ENCODE data around the gene ZNF446.
A peak's percentile ranks its signal among the peaks of the same experiment; 100 is the strongest.
"Not testable (repeated sequence)": the region's sequence is repeated elsewhere in the genome, so short reads cannot be mapped to it uniquely, and the experiment has no call there.

ZNF446 gene

GRCh38 chr19:58507602-58508223, 31.6 kb downstream of the ZNF446 start:
- not testable (repeated sequence) for DNase-seq

DNA sequence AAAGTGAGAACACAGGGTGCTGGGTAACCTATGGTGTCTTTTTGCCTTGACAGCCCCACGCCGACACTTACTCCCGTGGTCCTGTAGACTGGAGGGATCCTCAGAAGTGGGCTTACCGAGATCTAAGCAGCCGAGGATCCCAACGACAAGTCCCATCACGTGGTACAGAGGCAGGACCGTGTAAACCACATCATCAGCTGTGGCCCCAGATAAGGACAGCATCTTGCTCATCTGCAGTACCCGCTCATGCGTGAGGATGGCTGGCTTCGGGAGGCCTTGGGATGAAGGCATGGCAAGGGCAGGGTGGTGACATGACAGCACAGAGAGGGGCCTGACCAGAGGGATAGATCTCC, 33.6 kb downstream of the ZNF446 start:
- no peak for DNase-seq

DNA sequence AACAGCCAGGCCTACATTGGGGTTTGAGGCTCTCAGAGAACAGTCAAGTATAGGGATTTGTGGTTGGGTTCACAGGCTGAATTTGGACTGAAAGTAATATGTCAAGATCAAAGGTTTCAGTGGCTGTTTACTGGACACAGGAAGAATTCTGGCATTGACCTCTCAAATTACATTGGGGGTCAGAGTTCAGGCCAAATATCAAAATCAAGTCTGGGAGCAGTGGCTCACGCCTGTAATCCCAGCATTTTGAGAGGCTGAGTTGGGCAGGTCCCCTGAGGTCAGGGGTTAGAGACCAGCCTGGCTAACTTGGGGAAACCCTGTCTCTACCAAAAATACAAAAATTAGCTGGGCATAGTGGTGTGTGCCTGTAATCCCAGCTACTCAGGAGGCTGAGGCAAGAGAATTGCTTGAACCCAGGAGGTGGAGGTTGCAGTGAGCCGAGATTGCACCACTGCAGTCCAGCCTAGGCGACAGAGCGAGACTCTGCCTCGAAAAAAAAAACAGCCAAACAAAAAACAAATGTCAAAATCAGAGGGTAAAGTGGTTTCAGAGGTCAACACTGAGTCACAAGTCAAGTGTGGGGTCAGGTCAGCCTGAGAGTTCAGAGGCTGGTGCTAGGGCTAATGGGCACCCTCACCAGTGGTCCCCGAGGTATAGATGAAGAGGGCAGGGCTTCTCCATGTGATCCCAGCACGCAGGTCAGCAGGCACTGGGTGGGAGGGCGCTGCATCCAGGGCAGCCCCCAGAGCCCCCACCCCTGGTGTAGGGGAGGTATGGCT, 34.1 kb downstream of the ZNF446 start:
- DNase-seq: no peak

DNA sequence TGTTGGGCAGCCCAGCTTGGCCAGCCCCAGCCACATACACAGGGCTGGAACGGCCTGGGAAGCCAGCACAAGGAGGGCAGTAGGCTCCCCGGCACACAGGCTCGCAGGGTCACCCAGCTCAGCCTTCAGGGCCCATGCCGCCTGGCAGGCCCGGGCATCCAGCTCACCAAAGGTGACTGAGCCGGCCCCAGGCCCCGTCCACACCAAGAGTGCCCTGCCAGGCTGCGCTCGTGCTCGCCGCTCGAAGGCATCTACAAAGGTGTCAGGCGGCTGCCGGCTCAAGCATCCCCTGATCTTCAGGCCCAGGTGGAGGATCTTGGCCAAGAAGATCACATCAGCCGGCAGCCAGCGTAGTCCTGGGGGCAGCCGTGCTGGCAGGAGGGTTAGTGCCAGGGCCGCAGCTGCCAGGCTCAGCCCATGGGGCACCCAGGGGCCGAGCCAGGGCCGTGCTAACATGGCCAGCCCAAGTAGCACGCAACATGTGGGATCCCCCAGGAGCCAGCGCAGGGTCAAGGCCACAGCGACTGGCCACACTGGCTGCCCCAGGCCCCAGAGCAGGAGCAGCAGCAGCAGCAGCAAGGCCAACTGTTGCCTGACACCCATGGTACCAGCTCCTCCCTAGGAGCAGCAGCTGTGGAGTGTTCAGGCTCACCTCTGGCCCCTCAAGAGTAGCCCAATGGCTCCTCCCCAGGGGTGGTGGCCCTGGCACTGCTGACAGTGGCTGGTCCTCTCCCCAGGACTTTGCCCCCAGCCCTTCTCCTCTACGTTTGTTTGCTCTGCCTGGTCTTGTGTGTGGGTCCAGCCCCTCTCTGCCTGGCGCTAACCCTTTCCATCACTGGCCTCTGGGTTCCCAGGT, 35.4 kb downstream of the ZNF446 start, which contains the start of gene SLC27A5:
TSS of gene SLC27A5 (minus strand) at position 640 of the 856 bp plus-strand sequence. CDS start at position 603, 37 bp downstream.
- DNase-seq: no peak

DNA sequence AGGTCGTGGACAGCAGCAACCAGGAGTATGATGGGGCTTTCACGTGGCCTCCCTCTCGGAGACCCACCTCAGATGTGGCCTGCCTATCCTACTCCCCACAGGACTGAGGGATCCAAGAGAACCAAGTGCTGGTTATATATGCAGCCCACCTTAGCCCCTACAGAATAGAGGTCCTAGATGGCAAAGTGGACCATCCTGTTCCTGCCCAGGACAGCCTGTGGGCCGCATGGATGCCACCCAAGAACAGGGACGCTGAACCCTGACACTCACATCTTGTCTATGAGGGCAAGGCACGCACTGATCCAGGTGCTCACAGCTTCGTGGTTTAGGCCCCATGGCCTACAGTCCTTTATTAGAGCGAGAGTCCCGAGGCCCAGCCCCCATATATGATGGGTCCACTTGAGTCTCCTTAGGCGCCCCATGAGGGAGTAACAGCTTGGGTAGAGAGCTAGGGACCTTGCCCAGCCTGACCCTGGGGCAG, 37.1 kb downstream of the ZNF446 start:
- no peak for DNase-seq

DNA sequence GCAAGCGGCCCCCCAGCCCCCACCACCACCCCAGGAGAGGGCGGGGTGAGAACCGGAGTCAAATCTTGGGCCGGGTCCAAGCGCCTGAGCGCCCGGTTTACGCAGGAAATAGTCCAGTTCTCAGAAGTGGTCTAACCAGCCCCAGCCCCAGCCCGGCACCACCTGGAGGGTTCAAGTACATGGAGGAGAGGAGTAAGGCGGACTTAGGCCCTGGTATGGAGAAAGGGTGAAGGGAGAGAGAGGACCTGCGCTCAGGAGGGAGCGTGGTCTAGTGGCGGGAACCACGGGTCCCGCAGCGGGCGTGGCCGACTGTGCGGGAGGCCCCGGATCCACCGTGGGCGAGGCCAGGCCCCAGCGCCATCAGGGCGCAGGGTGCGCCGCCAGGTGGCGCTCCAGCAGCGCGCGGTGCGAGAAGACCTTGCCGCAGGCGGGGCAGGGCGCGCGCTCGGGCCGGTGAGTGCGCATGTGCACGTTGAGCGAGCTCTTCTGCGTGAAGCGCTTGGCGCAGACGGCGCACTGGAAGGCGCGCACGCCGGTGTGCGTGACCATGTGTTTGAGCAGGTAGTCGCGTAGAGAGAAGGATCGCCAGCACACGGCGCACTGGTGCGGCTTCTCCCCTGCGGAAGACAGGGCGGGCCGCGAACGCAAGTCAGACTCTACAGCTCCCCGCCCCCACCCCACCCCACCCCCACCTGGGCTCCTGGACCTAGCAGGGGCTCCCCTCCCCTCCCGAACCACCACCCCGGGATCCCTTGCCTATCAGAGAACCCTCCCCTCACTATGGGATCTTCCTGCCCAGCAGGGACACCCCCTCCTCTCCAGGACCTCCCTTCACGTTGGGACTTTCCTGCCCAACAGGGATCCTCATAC, 37.8 kb downstream of the ZNF446 start:
- DNase-seq: peak; percentile 95

DNA sequence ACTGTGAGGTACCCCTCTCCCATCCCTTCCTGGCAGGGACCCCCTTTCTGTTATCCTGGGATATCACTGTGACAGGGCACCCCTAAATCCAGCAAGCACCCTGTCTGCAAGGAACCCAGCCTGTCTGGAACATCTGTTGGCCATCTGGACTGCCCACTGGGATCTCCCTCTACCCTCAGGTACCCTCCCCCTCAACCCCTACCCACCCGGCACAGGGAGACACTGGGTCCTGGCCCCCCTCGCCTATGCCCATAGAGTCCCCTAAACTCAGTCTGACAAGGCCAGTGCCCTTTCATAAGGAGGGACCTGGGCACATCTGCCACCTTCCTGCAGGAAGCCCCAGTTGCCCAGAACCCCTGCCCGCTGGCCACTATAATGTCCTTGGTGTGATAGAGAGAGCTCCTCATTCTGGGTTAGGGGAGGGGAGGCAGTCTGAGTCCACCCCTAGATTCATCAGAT, 38.4 kb downstream of the ZNF446 start:
- no peak for DNase-seq

DNA sequence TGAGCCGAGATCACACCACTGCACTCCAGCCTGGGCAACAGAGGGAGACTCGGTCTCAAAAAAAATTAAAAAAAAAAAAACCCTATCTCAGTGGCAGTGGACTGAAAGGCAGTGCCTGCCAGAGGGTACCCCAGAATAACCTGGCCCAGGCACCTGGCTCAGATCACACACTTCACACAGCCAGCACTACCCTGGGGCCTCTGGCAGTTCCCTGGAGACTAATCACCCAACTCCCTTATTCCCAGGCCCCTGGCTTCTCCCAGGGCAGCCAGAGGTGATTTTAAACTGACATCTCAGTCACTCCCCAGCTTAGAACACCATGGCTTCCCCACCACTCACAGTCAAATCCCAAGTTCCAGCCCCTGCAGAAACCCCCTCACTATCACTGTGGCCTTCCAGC, 39.1 kb downstream of the ZNF446 start:
- no peak for DNase-seq

DNA sequence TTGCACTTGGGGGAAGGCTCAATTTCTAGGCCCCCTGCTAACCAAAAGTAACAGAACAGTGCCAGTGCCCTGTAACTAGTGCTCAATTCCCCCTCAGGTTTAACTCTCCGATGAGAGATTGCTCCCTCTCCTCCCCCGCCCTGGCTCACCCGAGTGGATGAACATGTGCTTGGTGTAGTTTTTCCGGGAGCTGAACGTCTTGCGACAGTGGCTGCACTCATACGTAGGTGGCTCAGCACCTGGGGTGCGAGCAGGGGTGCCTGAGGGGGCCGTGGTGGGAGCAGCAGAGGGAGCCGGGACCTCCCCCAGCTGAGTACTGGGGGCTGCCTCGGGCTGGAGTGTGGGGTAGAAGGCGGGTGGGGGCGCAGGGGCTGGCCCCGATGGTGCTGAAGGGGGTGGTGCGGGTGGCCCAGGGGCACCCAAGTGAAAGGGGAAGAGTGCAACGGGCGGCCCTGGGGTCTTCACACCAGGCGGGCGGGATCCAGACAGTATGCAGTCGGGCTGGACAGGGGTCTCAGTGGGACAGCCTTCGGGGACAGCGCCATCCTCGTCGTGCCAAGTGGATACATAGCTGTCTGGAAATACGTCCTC, 40.2 kb downstream of the ZNF446 start:
- DNase-seq: no peak

GRCh38 chr19:58516964-58517833, 41.0 kb downstream of the ZNF446 start:
- no peak for DNase-seq

GRCh38 chr19:58518256-58519086, 42.3 kb downstream of the ZNF446 start:
- DNase-seq: no peak

- DNase-seq: peak; percentile 52
These were observed 42.9 kb downstream of the ZNF446 start for GRCh38 chr19:58519087-58519354.

DNA sequence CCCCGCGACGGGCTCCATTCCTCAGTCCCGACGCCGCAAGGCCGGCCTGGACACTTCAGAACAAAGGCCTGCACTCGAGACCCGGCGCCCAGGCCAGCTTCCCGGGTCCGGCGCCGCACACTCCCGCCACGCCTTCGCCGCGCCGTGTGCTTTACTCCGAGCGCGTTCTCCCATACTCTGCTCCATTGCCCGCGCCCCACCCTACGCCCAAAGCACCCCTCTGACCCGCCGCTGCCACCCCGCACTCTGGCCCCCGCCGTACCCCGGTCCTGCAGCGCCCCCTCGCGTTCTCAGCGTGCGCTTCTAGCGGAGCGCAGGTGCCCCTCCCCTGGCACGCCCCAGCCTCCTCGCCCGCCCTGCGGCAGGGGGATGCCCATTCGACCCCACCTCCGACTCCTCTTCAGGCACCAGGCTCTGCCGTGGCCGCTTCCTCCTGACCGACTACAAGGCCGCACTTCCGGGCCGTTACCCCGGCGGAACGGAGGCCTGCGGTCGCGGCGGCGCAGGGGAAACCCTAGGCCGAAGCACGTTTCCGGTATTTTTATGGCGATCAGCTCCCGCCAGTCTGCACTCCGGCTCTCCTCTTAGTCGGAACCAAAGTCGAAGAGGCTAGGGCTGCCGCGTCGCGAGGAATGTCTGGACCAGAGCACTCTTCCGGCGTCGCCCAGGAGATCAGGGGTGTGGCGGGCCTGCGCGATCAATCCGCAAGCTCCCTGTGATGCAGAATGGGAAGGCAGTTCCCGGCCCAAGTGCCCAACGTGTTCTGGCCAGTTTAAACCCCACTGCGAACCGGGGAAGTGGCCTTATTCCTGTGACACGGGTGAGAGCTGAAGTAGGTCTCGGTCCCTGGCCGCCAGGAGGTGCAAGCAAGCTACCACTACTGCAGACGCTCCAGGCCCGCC, 43.5 kb downstream of the ZNF446 start, which contains the start of gene ZBTB45:
TSS of gene ZBTB45 (minus strand) at position 456 of the 902 bp plus-strand sequence. CDS start 2,137 bp downstream, outside the sequence.
- peak; percentile 93 for DNase-seq

DNA sequence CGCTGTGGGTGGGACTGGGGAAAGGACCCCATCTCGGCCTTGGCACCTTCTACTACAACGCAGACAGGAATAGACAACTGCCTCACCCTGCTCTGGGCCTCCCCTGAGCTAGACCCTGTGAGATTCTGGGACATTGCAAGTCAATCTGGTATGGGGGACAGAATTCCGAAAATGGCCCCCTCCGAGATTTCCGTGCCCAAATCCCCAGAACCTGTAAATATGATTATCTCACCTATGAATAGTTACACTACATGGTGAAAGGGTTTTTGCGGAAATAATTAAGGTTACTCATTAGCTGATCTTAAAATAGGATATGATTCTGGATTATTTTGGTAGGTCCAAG, 44.1 kb downstream of the ZNF446 start:
- DNase-seq: no peak

DNA sequence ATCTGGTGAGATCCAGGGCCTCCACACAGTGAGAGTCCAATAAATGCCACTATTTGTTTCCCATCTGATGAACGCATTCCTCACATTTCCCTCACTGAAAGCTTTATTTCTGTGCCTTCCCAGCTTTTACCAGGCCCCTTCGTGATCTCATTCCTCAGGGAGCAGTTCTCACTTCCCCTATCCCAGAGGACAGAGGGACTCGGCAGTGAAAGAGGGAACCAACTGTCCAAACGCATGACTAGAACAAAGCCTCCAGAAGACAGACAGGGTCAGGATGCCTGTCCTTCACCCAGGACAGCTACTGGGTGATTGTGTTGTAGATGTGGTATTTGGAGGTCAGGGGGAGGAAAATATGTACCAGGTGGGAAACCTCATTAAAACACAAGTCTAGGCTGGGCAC, 45.5 kb downstream of the ZNF446 start:
- DNase-seq: no peak

GRCh38 chr19:58522709-58523108, 46.6 kb downstream of the ZNF446 start:
- DNase-seq: no peak

DNA sequence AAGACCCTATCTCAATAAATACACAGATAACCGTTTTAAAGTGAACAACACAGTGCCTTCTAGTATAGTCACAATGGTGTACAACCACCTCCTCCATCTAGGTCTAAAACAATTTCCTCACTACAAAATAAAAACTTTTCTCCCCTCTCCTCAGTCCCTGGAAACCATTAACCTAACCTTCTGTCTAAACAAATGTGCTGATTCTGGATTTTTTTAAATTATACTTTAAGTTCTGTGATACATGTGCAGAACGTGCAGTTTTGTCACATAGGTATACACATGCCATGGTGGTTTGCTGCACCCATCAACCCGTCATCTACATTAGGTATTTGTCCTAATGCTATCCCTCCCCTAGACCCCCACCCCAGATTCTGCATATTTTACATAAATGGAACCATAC, 53.3 kb downstream of the ZNF446 start:
- DNase-seq: no peak

Data from CD4-positive, alpha-beta T cell treated with Interleukin-12 subunit alpha and Interleukin-12 subunit beta, for 1 hour (primary cell).